Neuronal stem cell (in vitro differentiated cells): ENCODE data around the gene PCGF3.

Source experiments
- DNase-seq: peaks from one replicate; pipeline ENCODE4 v3.0.0-alpha.2; 2013; ENCODE audit warnings: low spot score
- H2AFZ ChIP-seq: one replicate; pipeline ENCODE4 v1.6.1; 2013; ENCODE audit warnings: mild to moderate bottlenecking, low read length, inconsistent platforms
- H2AK5ac ChIP-seq: 2 replicates; pipeline ENCODE4 v1.6.1; 2013; ENCODE audit warnings: low read depth, mild to moderate bottlenecking, inconsistent platforms, low read length, moderate library complexity, mixed read lengths
- H2BK120ac ChIP-seq: 2 replicates; pipeline ENCODE4 v1.6.1; 2013; ENCODE audit warnings: low read depth, mild to moderate bottlenecking, inconsistent platforms, low read length, moderate library complexity, mixed read lengths
- H2BK12ac ChIP-seq: one replicate; pipeline ENCODE4 v1.6.1; 2013; ENCODE audit warnings: low read length, inconsistent platforms
- H2BK15ac ChIP-seq: 2 replicates; pipeline ENCODE4 v1.6.1; 2013; ENCODE audit warnings: mild to moderate bottlenecking, low read length, inconsistent platforms, mixed read lengths
- H2BK5ac ChIP-seq: one replicate; pipeline ENCODE4 v1.6.1; 2013; ENCODE audit warnings: inconsistent platforms, mild to moderate bottlenecking, low read length, moderate library complexity
- H3K14ac ChIP-seq: one replicate; pipeline ENCODE4 v1.6.1; 2013; ENCODE audit warnings: low read length, inconsistent platforms
- H3K18ac ChIP-seq: 2 replicates; pipeline ENCODE4 v1.6.1; 2013; ENCODE audit warnings: low read length, inconsistent platforms
- H3K23ac ChIP-seq: 2 replicates; pipeline ENCODE4 v1.6.1; 2013; ENCODE audit warnings: low read depth, mild to moderate bottlenecking, mixed read lengths, low read length, inconsistent platforms; ENCODE audit not compliant: poor library complexity
- H3K27ac ChIP-seq: replicated peaks from 3 replicates; pipeline ENCODE4 v1.5.1; 2013; ENCODE audit warnings: low read length, inconsistent platforms
- H3K27me3 ChIP-seq, 3 experiments: 2 replicates each; pipeline ENCODE4 v1.6.1; 2013; ENCODE audit warnings: low read length in 3 of 3, mild to moderate bottlenecking in 2 of 3, inconsistent platforms in 1 of 3, low read depth in 1 of 3, mixed read lengths in 1 of 3, moderate library complexity in 1 of 3; ENCODE audit not compliant: control insufficient read depth in 3 of 3, insufficient read depth in 3 of 3
- H3K36me3 ChIP-seq, 2 donors: replicated peaks in 1 of 2; 2 replicates each; pipeline ENCODE4 v1.6.1; 2013; ENCODE audit warnings: low read length in 2 of 2; ENCODE audit not compliant: control insufficient read depth in 2 of 2, insufficient read depth in 2 of 2
- H3K4ac ChIP-seq: 2 replicates; pipeline ENCODE4 v1.6.1; 2013; ENCODE audit warnings: inconsistent platforms, mild to moderate bottlenecking, low read length, moderate library complexity
- H3K4me1 ChIP-seq, 2 donors: 1 replicate in 1 of 2; 2 replicates in 1 of 2; pipeline ENCODE4 v1.6.1; 2013; ENCODE audit warnings: low read length in 2 of 2, low read depth in 1 of 2; ENCODE audit not compliant: control insufficient read depth in 2 of 2, insufficient read depth in 1 of 2
- H3K4me2 ChIP-seq: one replicate; pipeline ENCODE4 v1.6.1; 2013; ENCODE audit warnings: mild to moderate bottlenecking, low read length, inconsistent platforms; ENCODE audit not compliant: insufficient read depth, poor library complexity, severe bottlenecking
- H3K4me3 ChIP-seq, 2 donors: 2 replicates each; pipeline ENCODE4 v1.5.1; 2013; ENCODE audit warnings: low read length in 2 of 2, mild to moderate bottlenecking in 2 of 2, inconsistent platforms in 1 of 2, moderate library complexity in 1 of 2
- H3K79me1 ChIP-seq: one replicate; pipeline ENCODE4 v1.6.1; 2013; ENCODE audit warnings: low read depth, mild to moderate bottlenecking, inconsistent platforms, low read length, moderate library complexity
- H3K9ac ChIP-seq: one replicate; pipeline ENCODE4 v1.6.1; 2013; ENCODE audit warnings: mild to moderate bottlenecking, low read depth, low read length, inconsistent platforms; ENCODE audit not compliant: poor library complexity
- H3K9me3 ChIP-seq, 2 donors: replicated peaks in 1 of 2; 2 replicates each; pipeline versions ENCODE3 to v1.6.1; 2013; ENCODE audit warnings: low read length in 2 of 2, mild to moderate bottlenecking in 2 of 2, inconsistent platforms in 1 of 2, low read depth in 1 of 2, mixed read lengths in 1 of 2, moderate library complexity in 1 of 2; ENCODE audit not compliant: control insufficient read depth in 2 of 2, insufficient read depth in 1 of 2
- H4K8ac ChIP-seq: one replicate; pipeline ENCODE4 v1.6.1; 2013; ENCODE audit warnings: low read depth, mild to moderate bottlenecking, inconsistent platforms, low read length, moderate library complexity
- H4K91ac ChIP-seq: one replicate; pipeline ENCODE4 v1.6.1; 2013; ENCODE audit warnings: low read length, low read depth, mild to moderate bottlenecking, inconsistent platforms; ENCODE audit not compliant: poor library complexity
- WGBS, 2 donors: extraction: QIAGEN DNeasy Blood & Tissue Kit; methylation state at CpG; one replicate each; pipeline ENCODE4 v1.1.7; 2013; ENCODE audit warnings: missing lambda C conversion rate in 2 of 2, mixed read lengths in 1 of 2; ENCODE audit not compliant: insufficient read length in 2 of 2, insufficient replicate concordance in 1 of 2; ENCODE audit errors: extremely low coverage in 2 of 2; 5-methylcytosine and 5-hydroxymethylcytosine counted together

Gene PCGF3

DNA sequence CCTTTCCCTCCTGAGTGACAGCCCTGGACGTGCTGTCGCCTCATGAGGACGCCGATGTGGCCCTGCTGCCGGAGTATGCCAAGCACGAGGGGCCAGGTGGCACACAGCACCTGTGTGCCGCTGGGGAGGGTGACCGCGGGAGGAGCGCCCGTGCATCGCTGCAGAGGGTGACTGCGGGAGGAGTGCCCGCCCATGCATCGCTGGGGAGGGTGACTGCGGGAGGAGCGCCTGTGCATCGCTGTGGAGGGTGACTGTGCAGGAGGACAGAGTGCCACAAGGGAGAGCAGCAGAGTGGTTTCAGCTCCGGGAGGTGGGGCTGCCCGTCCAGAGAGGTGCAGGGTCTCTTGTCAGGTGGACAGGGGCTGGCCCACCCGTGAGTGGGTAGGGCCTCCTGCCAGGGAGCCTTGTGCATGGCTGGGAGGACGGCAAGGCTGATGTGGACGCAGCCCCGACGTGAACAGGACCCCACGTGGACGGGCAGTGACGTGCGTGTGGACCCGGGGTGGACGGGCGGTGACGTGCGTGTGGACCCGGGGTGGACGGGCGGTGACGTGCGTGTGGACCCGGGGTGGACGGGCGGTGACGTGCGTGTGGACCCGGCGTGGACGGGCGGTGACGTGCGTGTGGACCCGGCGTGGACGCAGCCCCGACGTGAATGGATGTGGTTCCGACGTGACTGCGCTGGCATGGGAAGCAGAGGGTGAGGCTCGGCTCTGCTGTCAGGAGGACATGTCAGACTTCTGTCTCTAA is 14.7 kb downstream of the PCGF3 start:
- Histone ChIP-seq H3K79me1 (peaks cover 53% of the 10 kb centered on the region), H3K23ac (peak overlapping the region; percentile 96), H3K27ac (no peak overlapping the region), H3K4me3 (peak overlapping the region in 1 of 2 donors; percentile 27), H3K4me2 (no peak overlapping the region), H3K27me3 (no peaks in the 10 kb centered on the region), H3K9ac (peak overlapping the region; percentile 70), H3K9me3 (peaks cover 5 to 6% of the 10 kb centered on the region in 2 donors), H2BK12ac (peak overlapping the region; percentile 58), H2BK15ac (no peak overlapping the region), H3K36me3 (peaks cover 13 to 48% of the 10 kb centered on the region in 2 donors), H3K18ac (no peak overlapping the region), H4K8ac (no peak overlapping the region), H2AK5ac (peak overlapping the region; percentile 43), H2BK120ac (no peak overlapping the region), H3K4me1 (no peaks in the 10 kb centered on the region), H2BK5ac (no peak overlapping the region), H4K91ac (no peak overlapping the region), H3K14ac (no peak overlapping the region), H3K4ac (no peak overlapping the region), H2AFZ (no peak overlapping the region)
- no peak for DNase-seq
- WGBS, 2 donors: no CpG with 5 or more reads among the region's 59 CpGs

DNA sequence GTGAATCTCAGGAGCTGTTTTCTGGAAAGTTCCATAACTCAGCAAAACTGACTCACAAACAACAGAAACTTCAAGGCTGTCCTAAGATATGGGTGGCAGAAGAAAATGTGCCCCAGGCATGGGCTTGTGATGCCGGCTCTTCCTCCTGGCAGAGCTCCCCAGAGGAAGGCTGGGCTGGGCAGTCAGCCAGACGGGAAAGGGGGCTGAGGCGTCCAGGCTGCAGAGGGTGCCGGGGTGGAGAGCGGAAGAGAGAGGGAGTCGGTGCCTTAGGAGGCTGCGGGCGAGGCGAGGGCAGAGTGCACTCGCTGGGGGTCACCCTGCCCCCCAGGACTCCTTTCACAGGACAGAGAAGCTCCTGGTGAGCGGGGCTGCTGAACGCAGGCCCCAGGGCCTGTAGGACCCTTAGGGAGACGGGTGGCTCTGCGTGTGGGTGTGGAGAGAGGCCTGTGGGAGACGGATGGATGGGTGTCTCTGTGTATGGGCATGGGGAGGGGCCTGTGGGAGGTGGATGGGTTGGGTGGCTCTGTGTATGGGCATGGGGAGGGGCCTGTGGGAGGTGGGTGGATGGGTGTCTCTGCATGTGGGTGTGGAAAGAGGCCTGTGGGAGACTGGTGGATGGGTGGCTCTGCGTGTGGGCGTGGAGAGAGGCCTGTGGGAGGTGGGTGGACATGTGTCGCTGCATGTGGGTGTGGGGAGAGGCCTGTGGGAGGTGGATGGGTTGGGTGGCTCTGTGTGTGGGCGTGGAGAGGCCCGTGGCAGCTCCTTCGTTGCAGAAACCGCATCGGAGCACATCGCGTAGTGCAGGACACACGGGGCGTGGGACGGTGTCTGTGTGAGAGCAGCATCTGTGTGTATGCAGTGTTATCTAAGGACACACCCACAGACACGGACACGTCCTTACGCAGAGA is 15.9 kb downstream of the PCGF3 start:
- no peaks in the 10 kb centered on the region for H3K4me1 ChIP-seq
- no CpG with 5 or more reads among the region's 31 CpGs for WGBS, 2 donors
- H3K4ac ChIP-seq: no peak overlapping the region
- peaks cover 13 to 51% of the 10 kb centered on the region in 2 donors for H3K36me3 ChIP-seq
- no peak overlapping the region for H2AFZ ChIP-seq
- peak overlapping the region; percentile 43 for H4K91ac ChIP-seq
- no peak overlapping the region for H3K18ac ChIP-seq
- H3K4me3 ChIP-seq: peak overlapping the region in 1 of 2 donors; percentile 30
- H3K27ac ChIP-seq: no peak overlapping the region
- H3K14ac ChIP-seq: no peak overlapping the region
- H3K27me3 ChIP-seq: no peaks in the 10 kb centered on the region
- no peak overlapping the region for H3K4me2 ChIP-seq
- no peak overlapping the region for H2BK5ac ChIP-seq
- no peak for DNase-seq
- no peak overlapping the region for H2BK120ac ChIP-seq
- no peak overlapping the region for H2AK5ac ChIP-seq
- H3K23ac ChIP-seq: peak overlapping the region; percentile 93
- peaks cover 5 to 6% of the 10 kb centered on the region in 2 donors for H3K9me3 ChIP-seq
- H4K8ac ChIP-seq: no peak overlapping the region
- H2BK15ac ChIP-seq: no peak overlapping the region
- H3K79me1 ChIP-seq: peaks cover 60% of the 10 kb centered on the region
- no peak overlapping the region for H2BK12ac ChIP-seq
- peak overlapping the region; percentile 60 for H3K9ac ChIP-seq

DNA sequence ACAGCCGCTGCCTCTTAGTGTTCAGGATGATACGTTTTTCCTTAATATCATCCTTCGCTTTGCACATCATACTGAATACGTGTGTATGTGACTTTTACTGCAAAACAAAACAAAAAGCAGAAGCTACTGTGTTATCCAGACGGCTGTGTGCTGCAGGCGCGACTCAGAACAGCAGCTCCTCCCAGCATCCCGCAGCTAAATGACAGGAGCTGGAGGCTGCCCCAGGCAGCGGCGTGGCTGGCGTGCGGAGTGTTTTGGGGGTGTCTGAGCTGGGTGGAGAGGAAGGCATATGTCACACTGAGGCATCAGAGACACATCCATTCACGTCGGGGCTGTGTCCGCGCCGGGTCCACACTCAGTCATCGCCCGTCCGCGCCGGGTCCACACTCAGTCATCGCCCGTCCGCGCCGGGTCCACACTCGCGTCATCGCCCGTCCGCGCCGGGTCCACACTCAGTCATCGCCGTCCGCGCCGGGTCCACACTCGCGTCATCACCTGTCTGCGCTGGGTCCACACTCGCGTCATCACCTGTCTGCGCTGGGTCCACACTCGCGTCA is 16.6 kb downstream of the PCGF3 start:
- WGBS, 2 donors: no CpG with 5 or more reads among the region's 47 CpGs
- Histone ChIP-seq H3K18ac (no peak overlapping the region), H3K4me2 (no peak overlapping the region), H3K79me1 (peaks cover 61% of the 10 kb centered on the region), H3K4ac (no peak overlapping the region), H3K27ac (no peak overlapping the region), H4K91ac (no peak overlapping the region), H3K4me3 (peak overlapping the region in 1 of 2 donors; percentile 30), H2AK5ac (no peak overlapping the region), H4K8ac (no peak overlapping the region), H3K27me3 (no peaks in the 10 kb centered on the region), H2BK120ac (no peak overlapping the region), H3K4me1 (peaks cover 0 to 1% of the 10 kb centered on the region in 2 donors), H3K9ac (peak overlapping the region; percentile 60), H2BK15ac (no peak overlapping the region), H3K9me3 (peaks cover 5 to 6% of the 10 kb centered on the region in 2 donors), H2BK12ac (no peak overlapping the region), H3K14ac (no peak overlapping the region), H2BK5ac (no peak overlapping the region), H2AFZ (no peak overlapping the region), H3K23ac (peak overlapping the region; percentile 93), H3K36me3 (peaks cover 13 to 51% of the 10 kb centered on the region in 2 donors)
- no peak for DNase-seq
